Smooth muscle cell (in vitro differentiated cells): ENCODE data around the gene ASRGL1. TPM values are rescaled to one million over a fixed set of nuclear protein-coding genes. Genes with fewer than 3 reads are reported as not detected.
"Not testable (repeated sequence)": the region's sequence is repeated elsewhere in the genome, so short reads cannot be mapped to it uniquely, and the experiment has no call there.

Experiments
- DNase-seq: peaks from one replicate; lab custom pipeline; 2025; ENCODE audit not compliant: unreplicated experiment; lab: John Stamatoyannopoulos, UW
- H2AFZ ChIP-seq: fragments of 200-600 bp; sonication (generic); 2 replicates; pipeline ENCODE4 v1.6.0; 2016; ENCODE audit warnings: antibody characterized with exemption, low read depth, mild to moderate bottlenecking
- H3F3A ChIP-seq: fragments of 200-600 bp; sonication (generic); 2 replicates; pipeline ENCODE4 v1.6.0; 2017; ENCODE audit warnings: antibody characterized with exemption, low read depth
- H3K27ac ChIP-seq: fragments of 200-600 bp; sonication (generic); 2 replicates; pipeline ENCODE4 v1.5.1; 2016; ENCODE audit warnings: low read depth, mild to moderate bottlenecking
- H3K27me3 ChIP-seq: fragments of 200-600 bp; sonication (generic); 2 replicates; pipeline ENCODE4 v1.6.1; 2016; ENCODE audit warnings: low read depth, mild to moderate bottlenecking
- H3K36me3 ChIP-seq: fragments of 200-600 bp; sonication (generic); 2 replicates; pipeline ENCODE4 v1.5.1; 2016; ENCODE audit warnings: low read depth
- H3K4me1 ChIP-seq: fragments of 200-600 bp; sonication (generic); 2 replicates; pipeline ENCODE4 v1.5.1; 2016; ENCODE audit warnings: low read depth
- H3K4me2 ChIP-seq: fragments of 200-600 bp; sonication (generic); 2 replicates; pipeline ENCODE4 v1.6.0; 2016; ENCODE audit warnings: mild to moderate bottlenecking
- H3K4me3 ChIP-seq: fragments of 200-600 bp; sonication (generic); 2 replicates; pipeline ENCODE4 v1.5.1; 2016; ENCODE audit warnings: mild to moderate bottlenecking
- H3K79me2 ChIP-seq: fragments of 200-600 bp; sonication (generic); 2 replicates; pipeline ENCODE4 v1.6.0; 2016; ENCODE audit warnings: low read depth, mild to moderate bottlenecking
- H3K9ac ChIP-seq: fragments of 200-600 bp; sonication (generic); 2 replicates; pipeline ENCODE4 v1.6.0; 2016; ENCODE audit warnings: low read depth
- H3K9me3 ChIP-seq: fragments of 200-600 bp; sonication (generic); replicated peaks from 2 replicates; pipeline ENCODE4 v1.5.1; 2016; ENCODE audit warnings: low read depth
- H4K20me1 ChIP-seq: fragments of 200-600 bp; sonication (generic); 2 replicates; pipeline ENCODE4 v1.6.0; 2016; ENCODE audit warnings: low read depth
- whole genome bisulfite sequencing: methylation state at CpG from one replicate; pipeline ENCODE4 v1.1.7; 2016; ENCODE audit warnings: low lambda C conversion rate; 5-methylcytosine and 5-hydroxymethylcytosine counted together
- polyA plus RNA-seq: library from polyadenylated mRNA; unstranded; fragments of >200 nt; fragmentation: Nextera tagmentation; extraction: Ambion mirVana; gene quantifications from 2 replicates; pipeline ENCODE4 v1.2.1, GENCODE V29; 2016
- total RNA-seq: library from RNA; depleted of rRNA; stranded (reverse); fragments of >200 nt; gene quantifications from 2 replicates; pipeline ENCODE4 v1.2.3, GENCODE V29; 2014
- TF ChIP-seq, protein P1 (sequence below): fragments of 200-600 bp; sonication (generic); IDR thresholded peaks from 2 replicates; pipeline ENCODE4 v1.5.1; 2017; ENCODE audit warnings: borderline replicate concordance, mild to moderate bottlenecking, antibody characterized with exemption; ENCODE audit not compliant: insufficient read depth, poor library complexity, severe bottlenecking

ASRGL1 gene
- total and polyA plus RNA-seq, 2 experiments from 2014 or later, result 0.97 to 1.4 TPM

- no peak for DNase-seq
- no peaks in the 10 kb centered on the region for H4K20me1 ChIP-seq
- H3K27ac ChIP-seq, result no peak overlapping the region
- H3K4me1 ChIP-seq, result peaks cover 4% of the 10 kb centered on the region
- H3K4me2 ChIP-seq, result no peak overlapping the region
- no peaks in the 10 kb centered on the region for H3K9me3 ChIP-seq
- no peak overlapping the region for H2AFZ ChIP-seq
- no peak overlapping the region for H3K9ac ChIP-seq
- WGBS, result 80% methylated on average over 4 of the region's 4 CpGs
- no peak overlapping the region for H3K4me3 ChIP-seq
- no peaks in the 10 kb centered on the region for H3K79me2 ChIP-seq
- H3K36me3 ChIP-seq, result no peaks in the 10 kb centered on the region
- peaks cover 7% of the 10 kb centered on the region for H3K27me3 ChIP-seq
- no peaks in the 10 kb centered on the region for H3F3A ChIP-seq
- TF ChIP-seq, protein P1, sequence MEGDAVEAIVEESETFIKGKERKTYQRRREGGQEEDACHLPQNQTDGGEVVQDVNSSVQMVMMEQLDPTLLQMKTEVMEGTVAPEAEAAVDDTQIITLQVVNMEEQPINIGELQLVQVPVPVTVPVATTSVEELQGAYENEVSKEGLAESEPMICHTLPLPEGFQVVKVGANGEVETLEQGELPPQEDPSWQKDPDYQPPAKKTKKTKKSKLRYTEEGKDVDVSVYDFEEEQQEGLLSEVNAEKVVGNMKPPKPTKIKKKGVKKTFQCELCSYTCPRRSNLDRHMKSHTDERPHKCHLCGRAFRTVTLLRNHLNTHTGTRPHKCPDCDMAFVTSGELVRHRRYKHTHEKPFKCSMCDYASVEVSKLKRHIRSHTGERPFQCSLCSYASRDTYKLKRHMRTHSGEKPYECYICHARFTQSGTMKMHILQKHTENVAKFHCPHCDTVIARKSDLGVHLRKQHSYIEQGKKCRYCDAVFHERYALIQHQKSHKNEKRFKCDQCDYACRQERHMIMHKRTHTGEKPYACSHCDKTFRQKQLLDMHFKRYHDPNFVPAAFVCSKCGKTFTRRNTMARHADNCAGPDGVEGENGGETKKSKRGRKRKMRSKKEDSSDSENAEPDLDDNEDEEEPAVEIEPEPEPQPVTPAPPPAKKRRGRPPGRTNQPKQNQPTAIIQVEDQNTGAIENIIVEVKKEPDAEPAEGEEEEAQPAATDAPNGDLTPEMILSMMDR, result no peak
Observed at GRCh38 chr11:62341588-62341987, 4.3 kb downstream of the ASRGL1 start.

DNA sequence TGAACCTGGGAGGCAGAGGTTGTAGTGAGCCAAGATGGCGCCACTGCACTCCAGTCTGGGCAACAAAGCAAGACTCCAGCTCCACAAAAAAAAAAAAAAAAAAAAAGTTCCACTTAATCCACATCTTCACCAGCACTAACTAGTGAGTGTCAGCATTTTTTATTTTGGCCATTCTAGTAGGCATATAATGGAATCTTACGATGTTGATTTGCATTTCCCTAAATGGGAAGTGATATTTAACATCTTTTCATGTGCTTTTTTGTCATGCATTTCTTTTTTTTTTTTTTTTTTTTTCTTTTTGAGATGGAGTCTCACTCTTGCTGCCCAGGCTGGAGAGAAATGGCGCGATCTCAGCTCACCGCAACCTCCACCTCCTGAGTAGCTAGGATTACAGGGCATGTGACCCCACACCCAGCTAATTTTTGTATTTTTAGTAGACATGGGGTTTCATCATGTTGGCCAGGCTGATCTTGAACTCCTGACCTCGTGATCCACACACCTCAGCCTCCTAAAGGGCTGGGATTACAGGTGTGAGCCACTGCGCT is 6.5 kb downstream of the ASRGL1 start:
- 98% methylated on average over 7 of the region's 7 CpGs for WGBS
- H3K9me3 ChIP-seq, result not testable (repeated sequence)

GRCh38 chr11:62344210-62344609 is 7.0 kb downstream of the ASRGL1 start:
- no peaks in the 10 kb centered on the region for H4K20me1 ChIP-seq
- no peaks in the 10 kb centered on the region for H3K36me3 ChIP-seq
- no peak overlapping the region for H3K4me3 ChIP-seq
- H3K27me3 ChIP-seq, result no peaks in the 10 kb centered on the region
- WGBS, result 97% methylated on average over 1 of the region's 1 CpG
- H3K4me1 ChIP-seq, result no peaks in the 10 kb centered on the region
- H3K27ac ChIP-seq, result no peak overlapping the region
- DNase-seq, result no peak
- H3K79me2 ChIP-seq, result no peaks in the 10 kb centered on the region
- H3F3A ChIP-seq, result no peaks in the 10 kb centered on the region
- no peak overlapping the region for H2AFZ ChIP-seq
- no peak overlapping the region for H3K4me2 ChIP-seq
- H3K9ac ChIP-seq, result no peak overlapping the region
- TF ChIP-seq, protein P1, result no peak
- H3K9me3 ChIP-seq, result no peaks in the 10 kb centered on the region

More for the DNA sequence above, 6.5 kb downstream of the ASRGL1 start:
- H2AFZ ChIP-seq, H3K36me3 ChIP-seq, H3K4me2 ChIP-seq, H3K79me2 ChIP-seq, H3F3A ChIP-seq, H3K4me3 ChIP-seq, H4K20me1 ChIP-seq, H3K27ac ChIP-seq, H3K27me3 ChIP-seq, H3K9ac ChIP-seq, H3K4me1 ChIP-seq, DNase-seq: not testable (repeated sequence)

DNA sequence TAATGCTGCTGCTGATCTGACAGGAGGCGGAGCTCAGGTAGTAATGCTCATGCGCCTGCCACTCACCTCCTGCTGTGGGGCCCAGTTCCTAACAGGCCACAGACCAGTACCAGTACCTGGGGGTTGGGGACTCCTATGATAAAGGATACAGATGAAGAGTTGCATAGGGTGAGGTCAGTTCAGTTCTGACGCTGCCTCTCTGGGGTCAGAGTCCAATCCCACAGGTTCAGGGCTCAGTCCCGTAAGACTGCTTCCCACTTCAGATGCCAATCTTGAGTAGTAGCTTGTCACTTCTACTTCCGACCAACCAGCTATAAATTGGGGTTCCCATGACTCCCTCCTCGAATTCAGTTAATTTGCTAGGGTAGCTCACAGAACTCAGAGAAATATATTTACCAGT is 8.6 kb downstream of the ASRGL1 start:
- 91% methylated on average over 6 of the region's 6 CpGs for WGBS
- Histone ChIP-seq H3K9me3 (no peaks in the 10 kb centered on the region), H3K9ac (no peak overlapping the region), H3K27ac (no peak overlapping the region), H3F3A (no peaks in the 10 kb centered on the region), H3K36me3 (no peaks in the 10 kb centered on the region), H4K20me1 (no peaks in the 10 kb centered on the region), H2AFZ (no peak overlapping the region), H3K4me3 (no peak overlapping the region), H3K4me1 (no peaks in the 10 kb centered on the region), H3K27me3 (no peaks in the 10 kb centered on the region), H3K4me2 (no peak overlapping the region), H3K79me2 (no peaks in the 10 kb centered on the region)
- no peak for DNase-seq
- TF ChIP-seq, protein P1, result no peak
